HG02943 (cell line): ENCODE results near the gene OLFM1.

ENCODE experiments used
- ATAC-seq: cut with Tn5 transposase; IDR thresholded peaks from one replicate; pipeline ENCODE4 v1.9.1; 2021; ENCODE audit warnings: mild to moderate bottlenecking, low read depth, moderate library complexity; ENCODE audit not compliant: unreplicated experiment

OLFM1 gene

GRCh38 chr9:135087489-135087792 lies at the start of gene OLFM1:
Gene OLFM1 (plus strand): TSS chr9:135087668. CDS start chr9:135087990, 322 bp downstream.
- no peak for ATAC-seq

- ATAC-seq, result no peak
Observed at GRCh38 chr9:135038331-135038730, 49.1 kb upstream of the OLFM1 start.

- ATAC-seq, result no peak
Observed at GRCh38 chr9:135038826-135039225, 48.6 kb upstream of the OLFM1 start.

DNA sequence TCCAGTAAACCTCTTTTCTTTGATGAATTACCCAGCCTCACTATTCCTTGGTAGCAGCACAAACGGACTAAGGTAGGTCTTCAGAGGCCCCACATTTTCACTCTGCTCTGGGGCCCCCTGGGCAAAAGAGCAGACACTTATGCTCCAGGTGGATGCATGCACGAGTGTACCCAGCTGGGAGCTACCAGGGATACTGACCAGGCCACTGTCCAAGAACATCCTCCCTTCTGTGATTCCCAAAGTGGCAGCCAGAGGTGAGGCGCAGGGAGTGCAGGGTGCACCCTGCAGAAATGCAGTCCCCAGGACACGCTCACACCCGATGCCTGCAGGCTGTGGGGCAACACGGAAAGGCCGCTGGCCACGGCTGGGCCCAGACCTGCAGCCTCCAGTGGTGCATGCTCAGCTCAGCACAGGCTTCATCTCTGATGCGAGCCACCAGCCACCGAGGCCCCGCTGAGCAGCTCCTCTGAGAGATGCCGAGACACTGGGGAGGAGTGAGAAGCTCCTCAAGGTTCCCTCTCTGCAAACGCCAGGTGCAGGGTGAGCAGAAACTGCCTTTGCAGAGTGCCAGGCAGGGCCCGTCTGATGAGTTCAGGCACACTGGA lies 48.1 kb upstream of the OLFM1 start:
- no peak for ATAC-seq

DNA sequence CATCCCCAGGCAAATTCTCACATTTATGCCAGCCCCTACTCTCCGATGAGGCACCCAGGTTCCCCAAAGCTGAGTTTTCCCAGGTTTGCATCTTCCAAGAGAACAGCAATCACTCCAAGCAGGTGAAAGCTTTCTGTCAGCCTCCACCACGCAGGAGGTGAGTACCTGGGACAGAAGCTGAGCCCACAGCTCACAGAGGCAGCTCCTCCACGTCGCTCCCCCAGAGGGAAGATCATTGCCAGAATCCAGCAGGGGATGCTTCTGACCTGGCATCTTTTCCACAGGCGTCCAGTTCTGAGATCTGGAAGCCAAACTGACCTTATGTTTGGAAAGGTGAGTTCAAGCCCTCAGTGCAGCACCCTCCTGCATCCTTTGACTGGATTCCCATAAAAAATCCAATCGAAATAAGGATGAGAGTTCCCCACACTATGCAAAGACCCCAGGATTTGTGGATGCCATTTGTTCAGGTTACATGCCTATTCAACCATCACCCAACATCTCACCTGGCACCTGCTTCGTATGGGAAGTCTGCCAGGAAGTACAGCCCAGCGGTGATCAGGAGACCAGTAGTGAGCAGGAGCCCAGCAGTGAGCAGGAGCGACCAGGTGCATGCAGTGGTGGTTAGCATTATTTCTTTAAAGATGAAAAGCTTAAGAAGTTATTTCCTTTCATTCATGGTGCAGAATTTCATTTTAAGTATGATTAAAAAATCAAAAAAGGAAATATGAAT lies 47.4 kb upstream of the OLFM1 start:
- ATAC-seq, result no peak

DNA sequence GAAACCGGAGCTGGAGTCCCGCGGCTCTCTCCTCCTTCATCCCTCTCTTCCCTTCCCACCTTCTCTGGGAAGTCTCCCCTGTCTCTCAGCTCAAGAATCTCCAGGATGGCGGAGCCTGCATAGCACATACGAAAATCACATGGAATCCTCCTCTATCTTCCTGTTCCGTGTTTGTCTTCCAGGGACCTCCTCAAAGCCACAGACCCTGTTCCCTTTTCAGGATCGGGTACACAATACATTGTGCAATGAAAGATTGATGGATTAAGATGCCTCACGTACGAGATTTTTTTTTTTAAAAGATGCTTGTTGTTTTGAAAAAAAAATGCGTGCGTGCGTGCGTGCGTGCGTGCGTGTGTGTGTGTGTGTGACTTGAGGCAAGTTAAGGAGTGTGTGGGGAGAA lies 46.6 kb upstream of the OLFM1 start:
- ATAC-seq, result no peak

- ATAC-seq, result no peak
Observed at GRCh38 chr9:135043345-135043744, 44.1 kb upstream of the OLFM1 start.

- no peak for ATAC-seq
Observed at GRCh38 chr9:135045264-135045927, 42.1 kb upstream of the OLFM1 start.

DNA sequence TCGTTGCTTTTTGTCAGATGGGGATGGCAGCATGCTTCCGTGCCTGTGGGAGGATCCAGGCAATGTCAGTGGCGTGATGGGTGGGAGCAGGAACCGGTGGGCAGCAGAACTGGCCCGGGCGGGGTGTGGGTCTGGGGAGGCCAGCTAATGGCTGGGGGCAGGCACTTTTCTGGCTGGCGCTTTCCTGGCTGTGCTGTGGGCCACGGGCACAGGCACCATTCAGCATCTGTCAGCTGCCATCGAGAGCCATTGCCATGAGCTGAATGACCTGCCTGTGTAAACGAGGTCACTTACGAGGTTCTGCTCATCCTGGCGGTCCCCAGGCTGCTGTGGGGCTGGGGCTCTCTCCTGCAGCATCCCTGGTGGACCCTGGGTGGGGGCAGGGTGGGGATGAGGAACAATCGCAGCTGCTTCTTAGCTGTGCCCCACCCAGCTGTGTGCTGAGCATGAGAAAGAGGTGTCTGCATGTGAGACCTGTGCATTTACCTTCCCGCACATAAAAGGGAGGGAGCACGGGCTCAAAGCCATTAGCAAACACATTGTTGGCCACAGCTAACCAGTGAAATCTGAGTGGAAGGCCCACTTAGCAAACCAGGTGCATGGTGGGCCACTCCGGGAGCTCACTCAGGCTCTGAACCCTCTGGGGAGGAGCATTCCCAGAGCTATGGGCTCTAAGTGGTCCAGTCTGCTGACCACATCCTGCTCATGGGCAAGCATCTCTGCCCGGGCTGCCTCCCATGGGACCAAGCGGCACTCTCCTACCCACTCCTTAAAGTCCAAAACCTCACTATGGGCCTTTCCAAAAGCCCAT lies 41.3 kb upstream of the OLFM1 start:
- ATAC-seq, result no peak

GRCh38 chr9:135046739-135047350 lies 40.6 kb upstream of the OLFM1 start:
- ATAC-seq, result no peak

DNA sequence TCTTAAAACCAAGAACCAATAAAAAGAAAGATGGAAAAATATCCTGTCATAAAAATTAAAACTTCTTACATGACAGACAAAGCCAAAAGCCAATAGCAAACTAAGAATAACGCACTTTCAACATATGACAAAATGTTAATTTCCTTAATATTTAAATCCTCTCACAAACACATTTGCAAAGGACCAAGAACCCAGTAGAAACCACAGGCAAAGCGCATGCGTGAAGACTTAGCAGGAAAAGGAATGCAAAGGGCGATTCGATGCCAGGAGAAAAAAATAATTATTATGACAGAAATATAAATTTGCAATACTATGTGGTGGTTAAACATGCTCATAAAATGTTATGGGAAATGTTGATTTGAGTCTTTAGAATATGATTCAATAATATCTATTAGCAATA lies 39.9 kb upstream of the OLFM1 start:
- ATAC-seq, result no peak

DNA sequence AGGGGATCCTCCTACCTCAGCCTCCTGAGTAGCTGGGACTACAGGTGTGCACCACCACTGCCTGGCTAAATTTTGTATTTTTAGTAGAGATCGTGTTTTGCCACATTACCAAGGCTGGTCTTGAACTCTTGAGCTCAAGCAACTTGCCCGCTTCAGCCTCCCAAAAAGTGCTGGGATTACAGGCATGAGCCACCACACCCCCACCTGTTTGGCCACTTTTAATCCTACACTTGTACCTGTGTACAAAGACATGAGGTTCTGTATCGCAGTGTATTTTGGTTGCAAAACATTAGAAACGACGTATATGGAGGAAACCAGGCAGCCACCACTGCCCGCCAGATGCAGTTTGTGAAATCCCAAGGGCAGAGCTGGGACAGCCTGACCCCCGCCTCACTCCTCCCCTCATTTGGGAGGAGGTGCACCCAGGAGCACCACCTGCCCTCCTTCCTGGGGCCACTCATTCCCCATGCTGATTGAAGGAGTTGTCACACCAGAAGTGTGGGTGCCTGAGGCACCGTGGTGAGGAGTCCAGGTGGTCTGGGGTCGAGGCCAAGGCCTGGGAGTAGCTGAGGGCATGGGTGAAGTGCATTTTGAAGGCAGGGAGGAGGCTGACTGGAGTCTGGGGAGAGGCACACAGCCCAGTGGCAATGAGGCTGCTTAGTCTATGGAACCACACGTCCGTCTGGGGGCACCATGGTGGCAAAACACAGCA lies 39.3 kb upstream of the OLFM1 start:
- ATAC-seq, result no peak

- ATAC-seq, result no peak
Observed at GRCh38 chr9:135048758-135049444, 38.6 kb upstream of the OLFM1 start.

DNA sequence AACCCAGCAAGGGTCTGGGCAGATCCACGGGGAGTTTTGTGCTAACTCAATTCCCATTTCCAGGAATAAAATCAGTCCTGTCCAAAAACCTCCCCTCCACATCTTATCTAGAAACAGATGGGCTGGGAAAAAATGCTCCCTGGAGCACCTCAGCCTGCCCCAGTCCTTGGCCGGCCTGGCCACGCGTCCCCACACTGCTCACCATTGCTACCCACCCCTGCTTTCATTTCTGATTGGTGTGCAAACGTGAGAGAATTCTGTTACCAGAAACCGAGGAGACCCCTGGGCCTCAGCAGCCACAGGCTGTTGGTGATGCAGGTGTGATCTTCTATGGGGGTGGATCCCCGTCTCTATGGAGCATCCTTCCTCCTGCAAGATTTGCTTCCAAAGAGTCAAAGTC lies 38.0 kb upstream of the OLFM1 start:
- no peak for ATAC-seq

- no peak for ATAC-seq
Observed at GRCh38 chr9:135050072-135050990, 37.1 kb upstream of the OLFM1 start.

- ATAC-seq, result no peak
Observed at GRCh38 chr9:135051316-135052038, 36.0 kb upstream of the OLFM1 start.

- no peak for ATAC-seq
Observed at GRCh38 chr9:135053133-135053532, 34.3 kb upstream of the OLFM1 start.

DNA sequence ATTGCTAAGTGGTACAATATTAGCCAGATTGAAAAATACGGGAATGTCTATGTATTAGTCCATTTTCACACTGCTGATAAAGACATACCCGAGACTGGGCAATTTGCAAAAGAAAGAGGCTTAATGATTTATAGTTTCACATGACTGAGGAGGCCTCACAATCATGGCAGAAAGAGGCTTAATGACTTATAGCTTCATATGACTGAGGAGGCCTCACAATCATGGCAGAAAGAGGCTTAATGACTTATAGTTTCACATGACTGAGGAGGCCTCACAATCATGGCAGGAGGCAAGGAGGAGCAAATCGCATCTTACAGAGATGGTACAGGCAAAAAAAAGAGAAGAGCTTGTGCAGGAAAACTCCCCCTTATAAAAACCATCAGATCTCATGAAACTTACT lies 32.3 kb upstream of the OLFM1 start:
- no peak for ATAC-seq
